Esophagus muscularis mucosa (tissue), 3 donors: ENCODE measurements around the gene GAGE2A.
"Not testable (repeated sequence)": the region's sequence is repeated elsewhere in the genome, so short reads cannot be mapped to it uniquely, and the experiment has no call there.

Experiments
- CTCF ChIP-seq, 3 experiments: fragments of 200-600 bp in 2 of 3; fragments of 450-650 bp in 1 of 3; sonication (generic) in 2 of 3; IDR thresholded peaks; one replicate each; pipeline ENCODE4 v1.5.1; 2017 to 2019; ENCODE audit warnings: antibody characterized with exemption in 3 of 3, mild to moderate bottlenecking in 2 of 3, moderate library complexity in 1 of 3
- POLR2A ChIP-seq: fragments of 450-650 bp; IDR thresholded peaks from one replicate; pipeline ENCODE4 v1.6.1; 2017; ENCODE audit warnings: antibody characterized with exemption, moderate library complexity, mild to moderate bottlenecking, low read depth
- POLR2AphosphoS5 ChIP-seq, 2 donors: sonication (generic); formaldehyde crosslinking; IDR thresholded peaks; one replicate each; pipeline ENCODE4 v1.6.1; 2017; ENCODE audit warnings: antibody characterized with exemption in 2 of 2

GRCh38 chrX:49569152-49569551, 20.1 kb upstream of the GAGE2A start:
- not testable (repeated sequence) for TF ChIP-seq POLR2AphosphoS5 (IDR thresholded peaks at IDR 0.05); POLR2A; CTCF (IDR thresholded peaks at IDR 0.05)
